Prostate gland (tissue), 2 donors: Measurements from ENCODE around the gene RAB3IL1. TPM values are rescaled to one million over a fixed set of nuclear protein-coding genes. Genes with fewer than 3 reads are reported as not detected.
"Not testable (repeated sequence)": the region's sequence is repeated elsewhere in the genome, so short reads cannot be mapped to it uniquely, and the experiment has no call there.

ENCODE experiments used
- DNase-seq: peaks from one replicate; pipeline ENCODE4 v3.0.0-alpha.2; 2019; ENCODE audit warnings: low spot score
- H3K27ac ChIP-seq, 2 donors: fragments of 200-600 bp; sonication (generic); 2 replicates each; pipeline ENCODE4 v1.5.1; 2017 to 2019
- H3K27me3 ChIP-seq: fragments of 200-600 bp; sonication (generic); replicated peaks from 2 replicates; pipeline ENCODE4 v1.5.1; 2019; ENCODE audit not compliant: insufficient read depth
- H3K36me3 ChIP-seq, 2 donors: fragments of 200-600 bp; sonication (generic); 1 replicate in 1 of 2; 2 replicates in 1 of 2; pipeline versions ENCODE4 v1.5.1 to v1.8.1; 2017 to 2019
- H3K4me1 ChIP-seq: fragments of 200-600 bp; sonication (generic); replicated peaks from 2 replicates; pipeline ENCODE4 v1.5.1; 2019
- H3K4me3 ChIP-seq, 2 donors: fragments of 200-600 bp; sonication (generic); 2 replicates each; pipeline ENCODE4 v1.5.1; 2017 to 2019
- H3K9me3 ChIP-seq: fragments of 200-600 bp; sonication (generic); 2 replicates; pipeline ENCODE4 v1.5.1; 2017
- CTCF ChIP-seq, 4 experiments: fragments of 200-600 bp in 2 of 4; fragments of 450-650 bp in 2 of 4; sonication (generic) in 2 of 4; IDR thresholded peaks; 1 replicate in 3 of 4; 2 replicates in 1 of 4; pipeline ENCODE4 v1.5.1; 2016 to 2019; ENCODE audit warnings: antibody characterized with exemption in 4 of 4, mild to moderate bottlenecking in 2 of 4, moderate library complexity in 2 of 4
- POLR2A ChIP-seq: fragments of 450-650 bp; IDR thresholded peaks from one replicate; pipeline ENCODE4 v1.6.1; 2016; ENCODE audit warnings: antibody characterized with exemption, mild to moderate bottlenecking
- POLR2AphosphoS5 ChIP-seq: sonication (generic); formaldehyde crosslinking; IDR thresholded peaks from one replicate; pipeline ENCODE4 v1.6.1; 2017; ENCODE audit warnings: antibody characterized with exemption
- WGBS: methylation state at CpG from one replicate; pipeline ENCODE4 v1.1.5; 2018; 5-methylcytosine and 5-hydroxymethylcytosine counted together
- intact Hi-C: fragments of 100-400 bp; cut with DNase I; formaldehyde crosslinking; loops from one replicate; pipeline ENCODE4 v1.14.2; 2022
- total RNA-seq, 2 donors: library from RNA; depleted of rRNA; stranded (reverse); fragments of >200 nt; gene quantifications; one replicate each; pipeline ENCODE4 v1.1.0, GENCODE V29; 2016

RAB3IL1 gene
- total RNA-seq, 2 donors from 2014 or later, result 3.5 to 53.0 TPM

GRCh38 chr11:61883947-61884346 lies 33.4 kb downstream of the RAB3IL1 start:
- TF ChIP-seq POLR2AphosphoS5 (no peak), POLR2A (no peak), CTCF (IDR thresholded peaks at IDR 0.05) (no peak)
- 89% methylated on average over 5 of the region's 5 CpGs for WGBS
- Histone ChIP-seq H3K27ac (no peak overlapping the region), H3K27me3 (no peaks in the 10 kb centered on the region), H3K4me1 (no peaks in the 10 kb centered on the region), H3K36me3 (no peaks in the 10 kb centered on the region), H3K9me3 (no peaks in the 10 kb centered on the region), H3K4me3 (no peak overlapping the region)
- no peak for DNase-seq
- intact Hi-C loops, result no loop called here

GRCh38 chr11:61883327-61883726 lies 34.0 kb downstream of the RAB3IL1 start:
- Histone ChIP-seq H3K27me3 (no peaks in the 10 kb centered on the region), H3K4me3 (no peak overlapping the region), H3K4me1 (no peaks in the 10 kb centered on the region), H3K36me3 (no peaks in the 10 kb centered on the region), H3K27ac (no peak overlapping the region), H3K9me3 (no peaks in the 10 kb centered on the region)
- TF ChIP-seq POLR2AphosphoS5 (no peak), POLR2A (no peak), CTCF (IDR thresholded peaks at IDR 0.05) (no peak)
- DNase-seq, result no peak
- 89% methylated on average over 10 of the region's 10 CpGs for WGBS
- intact Hi-C loops, result no loop called here

- intact Hi-C loops, result no loop called here
- Histone ChIP-seq H3K27me3 (no peaks in the 10 kb centered on the region), H3K4me1 (no peaks in the 10 kb centered on the region), H3K9me3 (no peaks in the 10 kb centered on the region), H3K4me3 (no peak overlapping the region), H3K36me3 (no peaks in the 10 kb centered on the region), H3K27ac (no peak overlapping the region)
- TF ChIP-seq POLR2A (no peak), CTCF (IDR thresholded peaks at IDR 0.05) (no peak), POLR2AphosphoS5 (no peak)
- DNase-seq, result no peak
- WGBS, result 88% methylated on average over 6 of the region's 6 CpGs
Measured at GRCh38 chr11:61882879-61883278, 34.5 kb downstream of the RAB3IL1 start.

- H3K27me3 ChIP-seq, H3K9me3 ChIP-seq, H3K4me3 ChIP-seq, H3K4me1 ChIP-seq, DNase-seq, H3K36me3 ChIP-seq, H3K27ac ChIP-seq, intact Hi-C loops: not testable (repeated sequence)
- WGBS, result 93% methylated on average over 3 of the region's 3 CpGs
Measured at GRCh38 chr11:61882267-61882666, 35.1 kb downstream of the RAB3IL1 start.

GRCh38 chr11:61881397-61881796 lies 36.0 kb downstream of the RAB3IL1 start:
- WGBS, result 85% methylated on average over 3 of the region's 3 CpGs
- Histone ChIP-seq H3K4me3 (no peak overlapping the region), H3K9me3 (no peaks in the 10 kb centered on the region), H3K36me3 (no peaks in the 10 kb centered on the region), H3K27me3 (no peaks in the 10 kb centered on the region), H3K27ac (no peak overlapping the region), H3K4me1 (no peaks in the 10 kb centered on the region)
- no peak for TF ChIP-seq POLR2A
- TF ChIP-seq CTCF (IDR thresholded peaks at IDR 0.05), result no peak
- no peak for TF ChIP-seq POLR2AphosphoS5
- DNase-seq, result no peak
- intact Hi-C loops, result no loop called here
